Measurements from ENCODE around the gene NOL7. TPM values are rescaled to one million over a fixed set of nuclear protein-coding genes. Genes with fewer than 3 reads are reported as not detected.

Gene NOL7
- total and polyA plus RNA-seq, 8 donors: 22.7 to 40.3 (median 28.1) TPM

- Histone ChIP-seq H3K27me3 (no peaks in the 10 kb centered on the region), H3K36me3 (no peaks in the 10 kb centered on the region), H3K4me1 (peaks cover 0 to 4% (median 0%) of the 10 kb centered on the region in 3 donors), H3K4me3 (peak overlapping the region in 3 of 4 donors; percentile 58 to 90 (median 70)), H3K27ac (peak overlapping the region in 2 of 4 donors; percentile 97 to 98), H3K9me3 (no peaks in the 10 kb centered on the region)
- no peak for FAIRE-seq
- 66 to 69% methylated on average over 16 of the region's 16 CpGs for WGBS, 2 donors
- intact Hi-C loops (cut with DNase I): no loop called here
- no peak for DNase-seq
- no peak for ATAC-seq
- no peak for TF ChIP-seq CTCF (IDR thresholded peaks at IDR 0.05)
These were observed 42.0 kb upstream of the NOL7 start for GRCh38 chr6:13572951-13573654.

DNA sequence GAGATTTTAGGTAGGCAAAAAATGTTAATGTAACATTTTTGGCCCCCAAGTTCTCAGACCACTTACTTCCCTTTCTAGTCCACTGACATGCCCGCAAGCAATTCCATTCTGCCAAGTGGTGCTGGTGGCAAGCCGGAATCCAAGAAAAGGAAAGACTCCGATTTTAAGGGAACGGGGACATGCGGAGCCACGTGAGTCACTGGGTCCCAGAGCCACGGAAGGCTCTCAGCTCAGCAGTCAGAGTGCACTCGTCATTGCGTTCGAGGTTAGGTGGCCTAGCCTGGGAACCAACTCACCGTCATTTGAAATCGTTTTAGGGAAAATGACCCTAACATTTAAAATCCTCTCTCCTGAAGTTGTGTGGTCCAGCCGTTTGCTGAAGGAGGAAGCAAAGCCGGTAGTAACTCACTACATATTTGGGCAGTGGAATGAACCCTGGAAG is 41.4 kb upstream of the NOL7 start:
- Histone ChIP-seq H3K9me3 (no peaks in the 10 kb centered on the region), H3K4me1 (peaks cover 0 to 4% (median 0%) of the 10 kb centered on the region in 3 donors), H3K27me3 (no peaks in the 10 kb centered on the region), H3K27ac (peak overlapping the region; percentile 89 to 98 (median 96)), H3K36me3 (no peaks in the 10 kb centered on the region), H3K4me3 (peak overlapping the region; percentile 23 to 90 (median 64))
- FAIRE-seq (no peak), ATAC-seq (peak in 2 of 4 donors; percentile 3 to 4), DNase-seq (peak in 4 of 6 donors; percentile 18 to 53 (median 38))
- no peak for TF ChIP-seq CTCF (IDR thresholded peaks at IDR 0.05)
- 1 to 2% methylated on average over 14 of the region's 14 CpGs for WGBS, 2 donors
- intact Hi-C loops (cut with DNase I): no loop called here

GRCh38 chr6:13574149-13574570 is 41.0 kb upstream of the NOL7 start:
- peak; percentile 93 to 97 (median 95) for ATAC-seq
- WGBS, 2 donors: 0% methylated on average over 39 to 46 of the region's 46 CpGs
- intact Hi-C loops (cut with DNase I): no loop called here
- Histone ChIP-seq H3K36me3 (no peaks in the 10 kb centered on the region), H3K27me3 (no peaks in the 10 kb centered on the region), H3K4me3 (peak overlapping the region; percentile 58 to 90 (median 70)), H3K4me1 (peaks cover 0 to 4% (median 0%) of the 10 kb centered on the region in 3 donors), H3K27ac (peak overlapping the region; percentile 89 to 98 (median 96)), H3K9me3 (no peaks in the 10 kb centered on the region)
- FAIRE-seq: no peak
- peak in 3 of 4 donors; percentile 8 to 41 (median 26) for TF ChIP-seq CTCF (IDR thresholded peaks at IDR 0.05)
- peak; percentile 92 to 97 (median 94) for DNase-seq

GRCh38 chr6:13574571-13575376 is 40.4 kb upstream of the NOL7 start, which contains the start of gene SIRT5:
Gene SIRT5, plus strand, starts transcription at chr6:13574601. Its CDS starts 9,510 bp downstream, at chr6:13584111.
- peak; percentile 77 to 88 (median 82) for ATAC-seq
- no peaks in the 10 kb centered on the region for H3K27me3 ChIP-seq
- H3K4me3 ChIP-seq: peak within 1 kb of the TSS; percentile 58 to 90 (median 70)
- 1% methylated on average over 45 to 52 of the region's 52 CpGs for WGBS, 2 donors
- no peak for TF ChIP-seq CTCF (IDR thresholded peaks at IDR 0.05)
- peaks cover 0 to 4% (median 0%) of the 10 kb centered on the region in 3 donors for H3K4me1 ChIP-seq
- DNase-seq: peak; percentile 78 to 93 (median 84)
- no peaks in the 10 kb centered on the region for H3K9me3 ChIP-seq
- H3K36me3 ChIP-seq: no peaks in the 10 kb centered on the region
- intact Hi-C loops (cut with DNase I): no loop called here
- H3K27ac ChIP-seq: peak within 1 kb of the TSS; percentile 89 to 98 (median 96)
- FAIRE-seq: no peak
